ENCODE data around the gene DOCK7.

DNA sequence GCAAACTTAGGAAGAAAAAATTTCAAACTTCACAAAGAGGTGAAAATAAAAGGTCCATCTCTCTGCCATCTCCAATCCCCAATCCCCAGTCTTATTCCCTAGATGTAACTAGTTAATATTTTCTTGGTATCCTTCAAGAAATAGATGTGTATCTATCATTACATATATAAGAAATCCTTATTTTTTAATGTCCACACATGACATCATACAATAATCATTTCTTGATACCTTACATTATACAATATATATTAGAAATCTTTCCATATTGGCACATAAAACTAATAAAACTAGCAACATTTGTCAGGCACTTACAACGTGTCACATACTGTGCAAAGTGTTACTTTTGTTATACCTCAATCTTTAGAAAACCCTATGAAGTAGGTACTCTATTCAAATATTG is 16.2 kb downstream of the DOCK7 start:
- TF ChIP-seq POLR2A (IDR thresholded peaks at IDR 0.05; ENCODE audit: low read length) (no peak), GATA1 (IDR thresholded peaks at IDR 0.05; ENCODE audit: low read depth, low read length) (no peak)

Measured in erythroblast (primary cell).